Mesenchymal stem cell (in vitro differentiated cells and primary cell): ENCODE measurements around the gene RPTOR.

Source experiments
- DNase-seq: peaks from one replicate; pipeline ENCODE4 v3.0.0-alpha.2; 2013
- H2AFZ ChIP-seq: one replicate; pipeline ENCODE4 v1.6.1; 2013; ENCODE audit warnings: low read depth, mild to moderate bottlenecking, control low read depth, inconsistent platforms, low read length, moderate library complexity
- H2AK5ac ChIP-seq: 2 replicates; pipeline ENCODE4 v1.6.1; 2013; ENCODE audit warnings: low read length, moderate library complexity, mild to moderate bottlenecking, inconsistent platforms; ENCODE audit not compliant: severe bottlenecking
- H2BK120ac ChIP-seq: one replicate; pipeline ENCODE4 v1.6.1; 2013; ENCODE audit warnings: low read depth, mild to moderate bottlenecking, inconsistent platforms, low read length, moderate library complexity
- H2BK12ac ChIP-seq, 2 experiments: one replicate each; pipeline ENCODE4 v1.6.1; 2013; ENCODE audit warnings: inconsistent platforms in 2 of 2, low read length in 2 of 2, mild to moderate bottlenecking in 2 of 2, moderate library complexity in 2 of 2, control low read depth in 1 of 2
- H2BK15ac ChIP-seq: one replicate; pipeline ENCODE4 v1.6.1; 2013; ENCODE audit warnings: mild to moderate bottlenecking, low read depth, inconsistent platforms; ENCODE audit not compliant: poor library complexity, severe bottlenecking
- H2BK5ac ChIP-seq: 2 replicates; pipeline ENCODE4 v1.6.1; 2013; ENCODE audit warnings: low read depth, mild to moderate bottlenecking, low read length, control low read depth, inconsistent platforms; ENCODE audit not compliant: poor library complexity, severe bottlenecking
- H3K14ac ChIP-seq, 2 experiments: one replicate each; pipeline ENCODE4 v1.6.1; 2013; ENCODE audit warnings: inconsistent platforms in 2 of 2, low read length in 2 of 2, control low read depth in 1 of 2, mild to moderate bottlenecking in 1 of 2, moderate library complexity in 1 of 2
- H3K18ac ChIP-seq, 2 experiments: one replicate each; pipeline ENCODE4 v1.6.1; 2013; ENCODE audit warnings: inconsistent platforms in 2 of 2, low read length in 2 of 2, control low read depth in 1 of 2, low read depth in 1 of 2, mild to moderate bottlenecking in 1 of 2
- H3K23ac ChIP-seq, 2 experiments: one replicate each; pipeline ENCODE4 v1.6.1; 2013; ENCODE audit warnings: inconsistent platforms in 2 of 2, low read length in 2 of 2, mild to moderate bottlenecking in 2 of 2, moderate library complexity in 2 of 2, control low read depth in 1 of 2
- H3K27ac ChIP-seq: 2 replicates; pipeline ENCODE4 v1.5.1; 2013; ENCODE audit warnings: mild to moderate bottlenecking, moderate library complexity, low read length, control low read depth, inconsistent platforms; ENCODE audit not compliant: poor library complexity, severe bottlenecking
- H3K27me3 ChIP-seq, 2 experiments: 2 replicates each; pipeline versions ENCODE4 v1.6.1 to v1.7.0; 2013; ENCODE audit warnings: low read length in 2 of 2, mild to moderate bottlenecking in 2 of 2, moderate library complexity in 2 of 2, control low read depth in 1 of 2, inconsistent platforms in 1 of 2; ENCODE audit not compliant: control insufficient read depth in 1 of 2, insufficient read depth in 1 of 2
- H3K36me3 ChIP-seq, 2 experiments: 2 replicates each; pipeline versions ENCODE4 v1.6.1 to v1.7.0; 2013; ENCODE audit warnings: low read length in 2 of 2, control low read depth in 1 of 2, inconsistent platforms in 1 of 2, low read depth in 1 of 2, mild to moderate bottlenecking in 1 of 2; ENCODE audit not compliant: insufficient read depth in 2 of 2, control insufficient read depth in 1 of 2
- H3K4ac ChIP-seq, 2 experiments: one replicate each; pipeline ENCODE4 v1.6.1; 2013; ENCODE audit warnings: inconsistent platforms in 2 of 2, low read length in 2 of 2, mild to moderate bottlenecking in 2 of 2, moderate library complexity in 2 of 2, control low read depth in 1 of 2, low read depth in 1 of 2
- H3K4me1 ChIP-seq: 2 replicates; pipeline ENCODE4 v1.6.1; 2013; ENCODE audit warnings: low read depth, low read length, control low read depth; ENCODE audit not compliant: control insufficient read depth, insufficient read depth
- H3K4me2 ChIP-seq: 2 replicates; pipeline ENCODE4 v1.6.1; 2013; ENCODE audit warnings: low read length, mild to moderate bottlenecking, inconsistent platforms; ENCODE audit not compliant: poor library complexity, severe bottlenecking
- H3K4me3 ChIP-seq, 2 experiments: 2 replicates each; pipeline versions ENCODE4 v1.5.1 to v1.7.0; 2013; ENCODE audit warnings: low read length in 2 of 2, mild to moderate bottlenecking in 2 of 2, control low read depth in 1 of 2, low read depth in 1 of 2; ENCODE audit not compliant: insufficient read depth in 1 of 2
- H3K79me1 ChIP-seq: replicated peaks from 2 replicates; pipeline ENCODE4 v1.6.1; 2013; ENCODE audit warnings: mild to moderate bottlenecking, control low read depth, low read length, inconsistent platforms; ENCODE audit not compliant: poor library complexity, severe bottlenecking
- H3K9ac ChIP-seq: 2 replicates; pipeline ENCODE4 v1.7.0; 2013; ENCODE audit warnings: mild to moderate bottlenecking, low read length, moderate library complexity
- H3K9me3 ChIP-seq: 2 replicates; pipeline ENCODE4 v1.7.0; 2013; ENCODE audit warnings: mild to moderate bottlenecking, low read length; ENCODE audit not compliant: control insufficient read depth
- H4K8ac ChIP-seq: one replicate; pipeline ENCODE4 v1.6.1; 2013; ENCODE audit warnings: inconsistent platforms, mild to moderate bottlenecking, low read length, moderate library complexity
- H4K91ac ChIP-seq: one replicate; pipeline ENCODE4 v1.6.1; 2013; ENCODE audit warnings: mild to moderate bottlenecking, low read length, inconsistent platforms
- WGBS: methylation state at CpG from one replicate; pipeline ENCODE4 v1.1.7; 2013; ENCODE audit warnings: mixed read lengths; 5-methylcytosine and 5-hydroxymethylcytosine counted together

Gene RPTOR

GRCh38 chr17:80891397-80892018, 346.9 kb downstream of the RPTOR start:
- H2AFZ ChIP-seq = no peak overlapping the region
- H2BK120ac ChIP-seq = peak overlapping the region; percentile 57
- no peaks in the 10 kb centered on the region for H3K27me3 ChIP-seq
- peak overlapping the region; percentile 65 to 73 for H3K4ac ChIP-seq
- H3K36me3 ChIP-seq = peaks cover 45 to 61% of the 10 kb centered on the region in 2 experiments
- H3K9me3 ChIP-seq = no peaks in the 10 kb centered on the region
- peaks cover 15% of the 10 kb centered on the region for H3K79me1 ChIP-seq
- peak overlapping the region; percentile 96 for H3K27ac ChIP-seq
- H4K91ac ChIP-seq = peak overlapping the region; percentile 93
- H2BK5ac ChIP-seq = peak overlapping the region; percentile 2
- WGBS = 25% methylated on average over 21 of the region's 23 CpGs
- H2BK15ac ChIP-seq = peak overlapping the region; percentile 65
- peak overlapping the region in 1 of 2 experiments; percentile 44 for H3K14ac ChIP-seq
- peak; percentile 99 for DNase-seq
- H4K8ac ChIP-seq = peak overlapping the region; percentile 89
- H3K4me3 ChIP-seq = peak overlapping the region in 1 of 2 experiments; percentile 50
- H2BK12ac ChIP-seq = peak overlapping the region; percentile 65 to 70
- no peak overlapping the region for H2AK5ac ChIP-seq
- peak overlapping the region; percentile 35 for H3K4me2 ChIP-seq
- peak overlapping the region; percentile 89 to 95 for H3K18ac ChIP-seq
- peak overlapping the region in 1 of 2 experiments; percentile 23 for H3K23ac ChIP-seq
- peaks cover 40% of the 10 kb centered on the region for H3K4me1 ChIP-seq
- peak overlapping the region; percentile 86 for H3K9ac ChIP-seq

- Histone ChIP-seq H3K36me3 (peaks cover 46 to 55% of the 10 kb centered on the region in 2 experiments), H2AK5ac (peak overlapping the region; percentile 36), H3K27ac (peak overlapping the region; percentile 96), H3K79me1 (peaks cover 13% of the 10 kb centered on the region), H3K4me1 (peaks cover 40% of the 10 kb centered on the region), H3K14ac (peak overlapping the region in 1 of 2 experiments; percentile 78), H4K8ac (peak overlapping the region; percentile 85), H3K4me3 (peak overlapping the region in 1 of 2 experiments; percentile 50), H3K9me3 (no peaks in the 10 kb centered on the region), H4K91ac (peak overlapping the region; percentile 67), H2AFZ (no peak overlapping the region), H3K27me3 (no peaks in the 10 kb centered on the region), H2BK5ac (peak overlapping the region; percentile 54), H2BK12ac (peak overlapping the region; percentile 89 to 94), H2BK15ac (peak overlapping the region; percentile 65), H3K4ac (peak overlapping the region; percentile 60 to 71), H3K23ac (no peak overlapping the region), H2BK120ac (peak overlapping the region; percentile 69), H3K18ac (peak overlapping the region; percentile 95 to 100), H3K4me2 (peak overlapping the region; percentile 51), H3K9ac (peak overlapping the region; percentile 86)
- DNase-seq = peak; percentile 99
- 26% methylated on average over 35 of the region's 35 CpGs for WGBS
Measured at GRCh38 chr17:80892019-80892855, 347.6 kb downstream of the RPTOR start.

- Histone ChIP-seq H4K8ac (peak overlapping the region; percentile 90), H3K36me3 (peaks cover 49 to 53% of the 10 kb centered on the region in 2 experiments)
Measured at GRCh38 chr17:80892900-80893603, 348.4 kb downstream of the RPTOR start.

More at GRCh38 chr17:80892900-80893603, 348.4 kb downstream of the RPTOR start:
- Histone ChIP-seq H3K23ac (peak overlapping the region in 1 of 2 experiments; percentile 86), H3K27me3 (no peaks in the 10 kb centered on the region), H2BK12ac (peak overlapping the region; percentile 69 to 97), H4K91ac (peak overlapping the region; percentile 94), H3K18ac (peak overlapping the region; percentile 94 to 100), H2BK5ac (peak overlapping the region; percentile 51), H3K4me1 (peaks cover 40% of the 10 kb centered on the region), H2BK120ac (no peak overlapping the region), H3K4me3 (peak overlapping the region in 1 of 2 experiments; percentile 45), H3K9ac (peak overlapping the region; percentile 65), H3K27ac (peak overlapping the region; percentile 96), H3K14ac (peak overlapping the region in 1 of 2 experiments; percentile 99), H3K9me3 (no peaks in the 10 kb centered on the region), H3K4ac (peak overlapping the region; percentile 71 to 90), H3K4me2 (peak overlapping the region; percentile 7), H2BK15ac (peak overlapping the region; percentile 54), H2AFZ (no peak overlapping the region), H2AK5ac (peak overlapping the region; percentile 95), H3K79me1 (peaks cover 12% of the 10 kb centered on the region)
- 77% methylated on average over 31 of the region's 31 CpGs for WGBS
- DNase-seq = peak; percentile 93
